Spleen (tissue), 11 donors: Measurements from ENCODE around the gene TMEM43. TPM values are rescaled to one million over a fixed set of nuclear protein-coding genes. Genes with fewer than 3 reads are reported as not detected.

Source experiments
- DNase-seq: peaks from one replicate; pipeline ENCODE4 v3.0.0-alpha.2; 2020
- H3K27ac ChIP-seq, 8 donors: fragments of 200-600 bp; sonication (generic) in 7 of 8; 1 replicate in 4 of 8; 2 replicates in 4 of 8; pipeline versions ENCODE4 v1.5.0 to v1.8.0; 2016 to 2021; ENCODE audit warnings: inconsistent platforms in 4 of 8, mild to moderate bottlenecking in 4 of 8, moderate library complexity in 1 of 8
- H3K27me3 ChIP-seq, 7 donors: fragments of 200-600 bp; sonication (generic) in 6 of 7; replicated peaks in 1 of 7; 1 replicate in 4 of 7; 2 replicates in 3 of 7; pipeline versions ENCODE4 v1.5.0 to v1.8.0; 2016 to 2021; ENCODE audit warnings: inconsistent platforms in 3 of 7, mild to moderate bottlenecking in 1 of 7
- H3K36me3 ChIP-seq, 6 donors: fragments of 200-600 bp; sonication (generic) in 5 of 6; 1 replicate in 4 of 6; 2 replicates in 2 of 6; pipeline versions ENCODE4 v1.5.0 to v1.8.0; 2016 to 2021; ENCODE audit warnings: inconsistent platforms in 2 of 6
- H3K4me1 ChIP-seq, 6 donors: fragments of 200-600 bp; sonication (generic) in 5 of 6; 1 replicate in 3 of 6; 2 replicates in 3 of 6; pipeline versions ENCODE4 v1.5.0 to v1.8.0; 2016 to 2021; ENCODE audit warnings: inconsistent platforms in 3 of 6
- H3K4me3 ChIP-seq, 8 donors: fragments of 200-600 bp; sonication (generic) in 7 of 8; 1 replicate in 4 of 8; 2 replicates in 4 of 8; pipeline versions ENCODE4 v1.5.0 to v1.8.0; 2016 to 2021; ENCODE audit warnings: inconsistent platforms in 4 of 8, mild to moderate bottlenecking in 4 of 8, moderate library complexity in 2 of 8
- H3K9me3 ChIP-seq, 8 donors: fragments of 200-600 bp; sonication (generic) in 7 of 8; 1 replicate in 4 of 8; 2 replicates in 4 of 8; pipeline versions ENCODE4 v1.5.0 to v1.8.0; 2016 to 2021; ENCODE audit warnings: inconsistent platforms in 4 of 8
- POLR2A ChIP-seq, 3 donors: fragments of 450-650 bp; IDR thresholded peaks; one replicate each; pipeline ENCODE4 v1.5.1; 2017; ENCODE audit warnings: antibody characterized with exemption in 3 of 3, mild to moderate bottlenecking in 1 of 3
- POLR2AphosphoS5 ChIP-seq, 3 donors: sonication (generic); formaldehyde crosslinking; IDR thresholded peaks; one replicate each; pipeline ENCODE4 v1.5.1; 2017; ENCODE audit warnings: antibody characterized with exemption in 3 of 3
- WGBS, 5 donors: extraction: QIAGEN DNeasy Blood & Tissue Kit in 3 of 5; methylation state at CpG; one replicate each; pipeline versions ENCODE4 v1.1.5 to v1.1.7; 2013 to 2018; 5-methylcytosine and 5-hydroxymethylcytosine counted together
- intact Hi-C: fragments of 100-400 bp; cut with DNase I; formaldehyde crosslinking; loops from one replicate; pipeline ENCODE4 v1.15.0; 2023; ENCODE audit warnings: low total_unique reads
- polyA plus RNA-seq, 3 donors: library from polyadenylated mRNA; stranded (reverse); fragments of 200-250 nt; gene quantifications; one replicate each; pipeline ENCODE4 v1.2.1, GENCODE V29; 2013
- total RNA-seq, 7 donors: library from RNA; depleted of rRNA in 3 of 7; stranded (reverse); fragments of >200 nt in 3 of 7; fragmentation: NEBNext Ultra II Directional in 4 of 7; extraction: Animal tissue kit (Norgen Biotek cat#: 25700) in 4 of 7; gene quantifications; one replicate each; pipeline versions ENCODE4 v1.1.0 to v1.2.1, GENCODE V29; 2016 to 2021
- TF ChIP-seq, protein P1 (sequence below), 11 experiments: fragments of 200-600 bp in 7 of 11; fragments of 450-650 bp in 4 of 11; sonication (generic) in 4 of 11; IDR thresholded peaks in 8 of 11; conservative IDR thresholded peaks in 3 of 11; 1 replicate in 7 of 11; 2 replicates in 4 of 11; pipeline versions ENCODE4 v1.4.0 to v1.8.0; 2016 to 2021; ENCODE audit warnings: antibody characterized with exemption in 11 of 11, inconsistent platforms in 4 of 11, mild to moderate bottlenecking in 1 of 11
- donor health status: healthy with polysubstance abuse.
- donor health status: DM: no; HTN: no; CAD: no; lungs with moderate emphysema.
- donor health status: DM: no; HTN: no; CAD: no.
- donor health status: Bipolar disorder and iron deficiency.
- donor health status: healthy.
- donor health status: DM: no; HTN: no; CAD: no.
- donor health status: DM: yes; HTN: yes; CAD: no.

TMEM43 gene
- total and polyA plus RNA-seq, 10 donors: 18.7 to 64.2 (median 44.5) TPM

DNA sequence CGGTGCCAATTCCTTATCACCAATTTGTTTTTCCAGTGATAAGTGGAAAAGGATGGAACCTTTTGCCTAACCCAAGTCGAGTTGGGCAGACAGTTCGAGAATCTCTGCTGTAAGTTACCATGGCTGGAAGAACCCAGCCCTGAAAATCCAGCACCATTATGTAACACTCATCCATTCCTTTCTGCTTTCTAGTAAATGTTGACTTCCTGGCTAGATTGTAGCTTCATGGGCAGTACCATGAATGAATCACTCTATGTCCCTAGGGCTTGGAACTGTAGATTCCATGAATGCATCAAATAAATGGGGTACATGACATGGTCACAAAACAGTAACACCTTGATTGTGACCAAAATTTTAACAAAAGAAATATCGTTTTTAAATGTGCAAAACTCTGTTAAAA, 14.2 kb upstream of the TMEM43 start:
- H3K27ac ChIP-seq: no peak overlapping the region
- no peaks in the 10 kb centered on the region for H3K4me1 ChIP-seq
- intact Hi-C loops: no loop called here
- DNase-seq: no peak
- H3K27me3 ChIP-seq: no peaks in the 10 kb centered on the region
- TF ChIP-seq, protein P1, sequence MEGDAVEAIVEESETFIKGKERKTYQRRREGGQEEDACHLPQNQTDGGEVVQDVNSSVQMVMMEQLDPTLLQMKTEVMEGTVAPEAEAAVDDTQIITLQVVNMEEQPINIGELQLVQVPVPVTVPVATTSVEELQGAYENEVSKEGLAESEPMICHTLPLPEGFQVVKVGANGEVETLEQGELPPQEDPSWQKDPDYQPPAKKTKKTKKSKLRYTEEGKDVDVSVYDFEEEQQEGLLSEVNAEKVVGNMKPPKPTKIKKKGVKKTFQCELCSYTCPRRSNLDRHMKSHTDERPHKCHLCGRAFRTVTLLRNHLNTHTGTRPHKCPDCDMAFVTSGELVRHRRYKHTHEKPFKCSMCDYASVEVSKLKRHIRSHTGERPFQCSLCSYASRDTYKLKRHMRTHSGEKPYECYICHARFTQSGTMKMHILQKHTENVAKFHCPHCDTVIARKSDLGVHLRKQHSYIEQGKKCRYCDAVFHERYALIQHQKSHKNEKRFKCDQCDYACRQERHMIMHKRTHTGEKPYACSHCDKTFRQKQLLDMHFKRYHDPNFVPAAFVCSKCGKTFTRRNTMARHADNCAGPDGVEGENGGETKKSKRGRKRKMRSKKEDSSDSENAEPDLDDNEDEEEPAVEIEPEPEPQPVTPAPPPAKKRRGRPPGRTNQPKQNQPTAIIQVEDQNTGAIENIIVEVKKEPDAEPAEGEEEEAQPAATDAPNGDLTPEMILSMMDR (IDR thresholded peaks at IDR 0.05 in 8 of 11, conservative IDR thresholded peaks at IDR 0.05 in 3 of 11): no peak
- no peak for TF ChIP-seq POLR2A (IDR thresholded peaks at IDR 0.05)
- 78 to 89% (median 83%) methylated on average over 4 of the region's 4 CpGs for WGBS, 5 donors
- H3K4me3 ChIP-seq: no peak overlapping the region
- peaks cover 0 to 53% (median 43%) of the 10 kb centered on the region in 6 donors for H3K36me3 ChIP-seq
- H3K9me3 ChIP-seq: no peaks in the 10 kb centered on the region

DNA sequence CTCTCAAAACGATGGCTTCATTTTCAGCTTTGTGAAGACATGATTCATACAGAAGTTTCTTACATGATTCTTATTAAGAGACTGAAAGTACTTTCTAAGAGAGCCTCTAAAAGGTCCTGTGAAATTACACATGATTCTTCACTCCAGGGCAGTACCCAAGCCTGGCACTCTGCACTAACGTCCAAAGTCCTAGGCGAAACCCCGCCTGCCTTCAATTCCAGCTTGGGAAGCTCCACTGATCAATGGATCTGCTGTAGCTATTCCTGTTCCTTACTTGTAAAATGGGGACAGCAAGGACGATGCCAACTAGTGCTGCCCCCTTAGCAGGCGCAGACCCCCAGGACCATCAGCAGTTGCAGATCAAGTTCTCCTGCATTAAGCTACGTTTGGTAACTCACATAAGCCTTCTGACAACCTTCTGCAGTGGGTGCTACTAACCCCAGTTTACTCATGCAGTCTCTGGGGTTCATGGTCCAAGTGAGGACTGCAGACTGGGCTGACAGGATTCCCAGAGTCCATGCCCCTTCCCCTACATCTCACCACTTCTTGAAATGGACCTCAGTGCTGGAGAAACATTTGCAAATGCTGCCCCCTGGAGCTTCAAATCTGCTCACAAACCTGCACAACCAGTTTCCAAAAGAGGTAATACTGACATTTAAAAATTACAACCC, 10.8 kb upstream of the TMEM43 start:
- no peak for DNase-seq
- Histone ChIP-seq H3K4me1 (peaks cover 0 to 10% (median 0%) of the 10 kb centered on the region in 6 donors), H3K4me3 (no peak overlapping the region), H3K27ac (no peak overlapping the region), H3K36me3 (peaks cover 0 to 77% (median 50%) of the 10 kb centered on the region in 6 donors), H3K27me3 (no peaks in the 10 kb centered on the region), H3K9me3 (no peaks in the 10 kb centered on the region)
- 94 to 97% (median 94%) methylated on average over 7 of the region's 7 CpGs for WGBS, 5 donors
- TF ChIP-seq POLR2A (IDR thresholded peaks at IDR 0.05) (no peak), POLR2AphosphoS5 (IDR thresholded peaks at IDR 0.05) (no peak)
- TF ChIP-seq, protein P1 (IDR thresholded peaks at IDR 0.05 in 8 of 11, conservative IDR thresholded peaks at IDR 0.05 in 3 of 11): no peak
- intact Hi-C loops: no loop called here

DNA sequence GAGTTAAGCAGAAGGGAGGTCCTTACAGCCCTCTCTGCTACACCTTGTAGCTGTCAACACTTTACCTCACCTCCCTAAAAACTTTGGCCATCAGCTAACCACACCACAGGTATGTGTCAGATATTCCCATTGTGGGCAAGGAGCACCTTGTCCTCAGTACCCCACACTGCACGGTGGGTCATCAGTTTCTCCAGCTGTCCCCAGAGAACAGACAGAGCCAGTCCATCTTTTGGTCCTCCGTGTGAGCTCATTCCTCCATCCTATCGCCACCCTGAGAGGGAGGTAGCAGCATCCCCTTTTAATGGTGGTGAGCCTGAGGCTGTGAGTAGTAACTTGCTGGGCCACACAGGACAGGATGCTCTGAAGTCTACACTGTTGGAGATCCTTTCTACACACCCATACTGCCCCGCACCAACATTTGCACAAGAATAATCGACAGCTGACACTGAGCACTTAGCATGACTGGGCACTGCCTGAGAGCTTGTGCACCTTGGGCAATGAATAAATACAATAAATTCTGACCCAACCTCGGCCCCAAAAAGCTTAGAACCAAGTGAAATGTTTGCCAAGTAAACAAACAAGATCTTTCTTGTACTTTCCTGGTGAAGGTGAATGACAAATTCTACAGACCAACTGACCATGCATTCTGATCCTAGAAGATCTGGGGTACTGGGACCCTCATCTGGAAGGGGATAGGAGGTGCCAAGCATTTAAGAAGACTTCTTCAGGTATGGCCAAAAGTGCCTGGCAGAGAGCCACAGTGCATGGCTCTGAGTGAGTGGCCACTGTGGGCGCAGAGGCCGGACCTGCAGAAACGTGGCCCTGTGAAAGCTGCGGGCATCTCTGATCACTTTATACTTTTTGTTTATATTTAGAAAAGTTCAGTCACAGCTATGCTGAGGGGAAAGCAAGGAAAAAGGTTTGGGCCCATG, 7.1 kb upstream of the TMEM43 start:
- 93 to 97% (median 94%) methylated on average over 10 of the region's 10 CpGs for WGBS, 5 donors
- TF ChIP-seq, protein P1 (IDR thresholded peaks at IDR 0.05 in 8 of 11, conservative IDR thresholded peaks at IDR 0.05 in 3 of 11): no peak
- TF ChIP-seq POLR2AphosphoS5 (IDR thresholded peaks at IDR 0.05): no peak
- no peak for TF ChIP-seq POLR2A (IDR thresholded peaks at IDR 0.05)
- no peak overlapping the region for H3K27ac ChIP-seq

More for the DNA sequence above, 7.1 kb upstream of the TMEM43 start:
- H3K27me3 ChIP-seq: no peaks in the 10 kb centered on the region
- no peaks in the 10 kb centered on the region for H3K9me3 ChIP-seq
- DNase-seq: no peak
- intact Hi-C loops: no loop called here
- H3K36me3 ChIP-seq: peaks cover 0 to 86% (median 40%) of the 10 kb centered on the region in 6 donors
- no peak overlapping the region for H3K4me3 ChIP-seq
- H3K4me1 ChIP-seq: peaks cover 0 to 17% (median 6%) of the 10 kb centered on the region in 6 donors
